ENCODE results near the gene ZDHHC13.
"Not testable (repeated sequence)": the region's sequence is repeated elsewhere in the genome, so short reads cannot be mapped to it uniquely, and the experiment has no call there.

ZDHHC13 gene

GRCh38 chr11:19126562-19127325, 9.8 kb downstream of the ZDHHC13 start:
- H3K4me3 ChIP-seq (ENCODE audit: low read depth, low read length); H3K4me1 ChIP-seq (ENCODE audit: control insufficient read depth, insufficient read depth, low read length, unreplicated experiment); H2AFZ ChIP-seq (ENCODE audit: low read length, unreplicated experiment); H3K27me3 ChIP-seq (ENCODE audit: insufficient read depth, low read length); H3K27ac ChIP-seq (ENCODE audit: low read depth, low read length); H3K36me3 ChIP-seq (ENCODE audit: insufficient read depth, low read length): not testable (repeated sequence)
- H3K79me2 ChIP-seq (ENCODE audit: control insufficient read depth, insufficient read depth, low read length, unreplicated experiment): peaks cover 19% of the 10 kb centered on the region

- no peak overlapping the region for H2AFZ ChIP-seq (ENCODE audit: low read length, unreplicated experiment)
- no peaks in the 10 kb centered on the region for H3K27me3 ChIP-seq (ENCODE audit: insufficient read depth, low read length)
- H3K36me3 ChIP-seq (ENCODE audit: insufficient read depth, low read length): peaks cover 4% of the 10 kb centered on the region
- no peak overlapping the region for H3K4me3 ChIP-seq (ENCODE audit: low read depth, low read length)
- H3K4me1 ChIP-seq (ENCODE audit: control insufficient read depth, insufficient read depth, low read length, unreplicated experiment): no peaks in the 10 kb centered on the region
- H3K27ac ChIP-seq (ENCODE audit: low read depth, low read length): no peak overlapping the region
- peaks cover 15% of the 10 kb centered on the region for H3K79me2 ChIP-seq (ENCODE audit: control insufficient read depth, insufficient read depth, low read length, unreplicated experiment)
Observed at GRCh38 chr11:19134004-19134403, 17.0 kb downstream of the ZDHHC13 start.

- not testable (repeated sequence) for H3K36me3 ChIP-seq (ENCODE audit: insufficient read depth, low read length); H3K79me2 ChIP-seq (ENCODE audit: control insufficient read depth, insufficient read depth, low read length, unreplicated experiment); H3K4me3 ChIP-seq (ENCODE audit: low read depth, low read length); H3K4me1 ChIP-seq (ENCODE audit: control insufficient read depth, insufficient read depth, low read length, unreplicated experiment); H3K27me3 ChIP-seq (ENCODE audit: insufficient read depth, low read length); H3K27ac ChIP-seq (ENCODE audit: low read depth, low read length); H2AFZ ChIP-seq (ENCODE audit: low read length, unreplicated experiment)
Observed at GRCh38 chr11:19136884-19137283, 19.9 kb downstream of the ZDHHC13 start.

- peaks cover 4% of the 10 kb centered on the region; the same call in 1 of the 2 replicates for H3K36me3 ChIP-seq (ENCODE audit: insufficient read depth, low read length)
- H3K27ac ChIP-seq (ENCODE audit: low read depth, low read length): no peak overlapping the region
- no peak overlapping the region for H2AFZ ChIP-seq (ENCODE audit: low read length, unreplicated experiment)
- H3K79me2 ChIP-seq (ENCODE audit: control insufficient read depth, insufficient read depth, low read length, unreplicated experiment): no peaks in the 10 kb centered on the region
- no peaks in the 10 kb centered on the region for H3K4me1 ChIP-seq (ENCODE audit: control insufficient read depth, insufficient read depth, low read length, unreplicated experiment)
- H3K27me3 ChIP-seq (ENCODE audit: insufficient read depth, low read length): no peaks in the 10 kb centered on the region
- no peak overlapping the region for H3K4me3 ChIP-seq (ENCODE audit: low read depth, low read length)
Observed at GRCh38 chr11:19145319-19145718, 28.4 kb downstream of the ZDHHC13 start.

- H3K36me3 ChIP-seq (ENCODE audit: insufficient read depth, low read length): peaks cover 6% of the 10 kb centered on the region; the same call in 1 of the 2 replicates
- no peaks in the 10 kb centered on the region for H3K4me1 ChIP-seq (ENCODE audit: control insufficient read depth, insufficient read depth, low read length, unreplicated experiment)
- H3K27ac ChIP-seq (ENCODE audit: low read depth, low read length): no peak overlapping the region
- no peak overlapping the region for H2AFZ ChIP-seq (ENCODE audit: low read length, unreplicated experiment)
- H3K79me2 ChIP-seq (ENCODE audit: control insufficient read depth, insufficient read depth, low read length, unreplicated experiment): no peaks in the 10 kb centered on the region
- no peak overlapping the region for H3K4me3 ChIP-seq (ENCODE audit: low read depth, low read length)
- no peaks in the 10 kb centered on the region for H3K27me3 ChIP-seq (ENCODE audit: insufficient read depth, low read length)
Observed at GRCh38 chr11:19156892-19157291, 39.9 kb downstream of the ZDHHC13 start.

- H3K4me1 ChIP-seq (ENCODE audit: control insufficient read depth, insufficient read depth, low read length, unreplicated experiment): no peaks in the 10 kb centered on the region
- H3K79me2 ChIP-seq (ENCODE audit: control insufficient read depth, insufficient read depth, low read length, unreplicated experiment): no peaks in the 10 kb centered on the region
- H3K4me3 ChIP-seq (ENCODE audit: low read depth, low read length): no peak overlapping the region
- H3K27ac ChIP-seq (ENCODE audit: low read depth, low read length): no peak overlapping the region
- H3K27me3 ChIP-seq (ENCODE audit: insufficient read depth, low read length): no peaks in the 10 kb centered on the region
- H2AFZ ChIP-seq (ENCODE audit: low read length, unreplicated experiment): no peak overlapping the region
- H3K36me3 ChIP-seq (ENCODE audit: insufficient read depth, low read length): no peaks in the 10 kb centered on the region
Observed at GRCh38 chr11:19160847-19161246, 43.9 kb downstream of the ZDHHC13 start.

- no peak overlapping the region for H3K27ac ChIP-seq (ENCODE audit: low read depth, low read length)
- H3K27me3 ChIP-seq (ENCODE audit: insufficient read depth, low read length): no peaks in the 10 kb centered on the region
- no peak overlapping the region for H2AFZ ChIP-seq (ENCODE audit: low read length, unreplicated experiment)
- H3K4me1 ChIP-seq (ENCODE audit: control insufficient read depth, insufficient read depth, low read length, unreplicated experiment): no peaks in the 10 kb centered on the region
- H3K36me3 ChIP-seq (ENCODE audit: insufficient read depth, low read length): no peaks in the 10 kb centered on the region
- no peaks in the 10 kb centered on the region for H3K79me2 ChIP-seq (ENCODE audit: control insufficient read depth, insufficient read depth, low read length, unreplicated experiment)
- no peak overlapping the region for H3K4me3 ChIP-seq (ENCODE audit: low read depth, low read length)
Observed at GRCh38 chr11:19161651-19162050, 44.7 kb downstream of the ZDHHC13 start.

GRCh38 chr11:19162951-19163505, 46.1 kb downstream of the ZDHHC13 start:
- H3K79me2 ChIP-seq (ENCODE audit: control insufficient read depth, insufficient read depth, low read length, unreplicated experiment): no peaks in the 10 kb centered on the region
- no peaks in the 10 kb centered on the region for H3K27me3 ChIP-seq (ENCODE audit: insufficient read depth, low read length)
- H3K4me3 ChIP-seq (ENCODE audit: low read depth, low read length): no peak overlapping the region
- no peak overlapping the region for H2AFZ ChIP-seq (ENCODE audit: low read length, unreplicated experiment)
- no peaks in the 10 kb centered on the region for H3K4me1 ChIP-seq (ENCODE audit: control insufficient read depth, insufficient read depth, low read length, unreplicated experiment)
- no peak overlapping the region for H3K27ac ChIP-seq (ENCODE audit: low read depth, low read length)
- H3K36me3 ChIP-seq (ENCODE audit: insufficient read depth, low read length): no peaks in the 10 kb centered on the region

- no peaks in the 10 kb centered on the region for H3K79me2 ChIP-seq (ENCODE audit: control insufficient read depth, insufficient read depth, low read length, unreplicated experiment)
- H3K4me3 ChIP-seq (ENCODE audit: low read depth, low read length): no peak overlapping the region
- H3K27ac ChIP-seq (ENCODE audit: low read depth, low read length): no peak overlapping the region
- no peaks in the 10 kb centered on the region for H3K36me3 ChIP-seq (ENCODE audit: insufficient read depth, low read length)
- no peaks in the 10 kb centered on the region for H3K27me3 ChIP-seq (ENCODE audit: insufficient read depth, low read length)
- H2AFZ ChIP-seq (ENCODE audit: low read length, unreplicated experiment): no peak overlapping the region
- no peaks in the 10 kb centered on the region for H3K4me1 ChIP-seq (ENCODE audit: control insufficient read depth, insufficient read depth, low read length, unreplicated experiment)
Observed at GRCh38 chr11:19163617-19164016, 46.6 kb downstream of the ZDHHC13 start.

- no peak overlapping the region for H3K4me3 ChIP-seq (ENCODE audit: low read depth, low read length)
- H2AFZ ChIP-seq (ENCODE audit: low read length, unreplicated experiment): no peak overlapping the region
- no peaks in the 10 kb centered on the region for H3K36me3 ChIP-seq (ENCODE audit: insufficient read depth, low read length)
- no peaks in the 10 kb centered on the region for H3K27me3 ChIP-seq (ENCODE audit: insufficient read depth, low read length)
- no peaks in the 10 kb centered on the region for H3K79me2 ChIP-seq (ENCODE audit: control insufficient read depth, insufficient read depth, low read length, unreplicated experiment)
- no peaks in the 10 kb centered on the region for H3K4me1 ChIP-seq (ENCODE audit: control insufficient read depth, insufficient read depth, low read length, unreplicated experiment)
- H3K27ac ChIP-seq (ENCODE audit: low read depth, low read length): no peak overlapping the region
Observed at GRCh38 chr11:19164230-19164855, 47.4 kb downstream of the ZDHHC13 start.

GRCh38 chr11:19164881-19165280, 47.9 kb downstream of the ZDHHC13 start:
- no peaks in the 10 kb centered on the region for H3K27me3 ChIP-seq (ENCODE audit: insufficient read depth, low read length)
- H3K27ac ChIP-seq (ENCODE audit: low read depth, low read length): no peak overlapping the region
- H2AFZ ChIP-seq (ENCODE audit: low read length, unreplicated experiment): no peak overlapping the region
- no peaks in the 10 kb centered on the region for H3K4me1 ChIP-seq (ENCODE audit: control insufficient read depth, insufficient read depth, low read length, unreplicated experiment)
- H3K79me2 ChIP-seq (ENCODE audit: control insufficient read depth, insufficient read depth, low read length, unreplicated experiment): no peaks in the 10 kb centered on the region
- no peaks in the 10 kb centered on the region for H3K36me3 ChIP-seq (ENCODE audit: insufficient read depth, low read length)
- no peak overlapping the region for H3K4me3 ChIP-seq (ENCODE audit: low read depth, low read length)

Data from ACC112 (cell line).